Activated T-cell treated with anti-CD3 and anti-CD28 coated beads for 4 hours (primary cell): ENCODE results near the gene DHX29.

Experiments
- DNase-seq: peaks from one replicate; pipeline ENCODE4 v3.0.0-alpha.2; 2020

Gene DHX29

GRCh38 chr5:55231029-55231918 lies 76.2 kb downstream of the DHX29 start:
- DNase-seq: no peak

- DNase-seq: no peak
Observed at GRCh38 chr5:55230086-55230629, 77.3 kb downstream of the DHX29 start.

- no peak for DNase-seq
Observed at GRCh38 chr5:55227664-55228430, 79.6 kb downstream of the DHX29 start.

GRCh38 chr5:55226934-55227663 lies 80.4 kb downstream of the DHX29 start, which contains the start of gene MCIDAS:
Gene MCIDAS, minus strand, starts transcription at chr5:55227315. Its CDS starts 177 bp downstream, at chr5:55227138.
- peak; percentile 42 for DNase-seq

GRCh38 chr5:55226027-55226933 lies 81.2 kb downstream of the DHX29 start:
- peak; percentile 34 for DNase-seq

GRCh38 chr5:55225346-55225745 lies 82.1 kb downstream of the DHX29 start:
- no peak for DNase-seq

GRCh38 chr5:55223812-55224240 lies 83.7 kb downstream of the DHX29 start:
- DNase-seq: no peak

GRCh38 chr5:55222985-55223811 lies 84.3 kb downstream of the DHX29 start:
- no peak for DNase-seq

GRCh38 chr5:55222092-55222984 lies 85.2 kb downstream of the DHX29 start:
- DNase-seq: no peak

GRCh38 chr5:55220433-55221185 lies 86.9 kb downstream of the DHX29 start:
- DNase-seq: no peak

- no peak for DNase-seq
Observed at GRCh38 chr5:55219770-55220169, 87.7 kb downstream of the DHX29 start.

GRCh38 chr5:55218967-55219366 lies 88.5 kb downstream of the DHX29 start:
- DNase-seq: no peak

- DNase-seq: no peak
Observed at GRCh38 chr5:55211184-55211874, 96.2 kb downstream of the DHX29 start.
